Colon (tissue), 2 donors: ENCODE data around the gene TGOLN2.
"Not testable (repeated sequence)": the region's sequence is repeated elsewhere in the genome, so short reads cannot be mapped to it uniquely, and the experiment has no call there.

Experiments
- FAIRE-seq: peaks from 2 replicates; lab custom pipeline; 2012; peaks lifted over from hg19 to GRCh38; lab: Jason Lieb, UNC
- donor health status: control.
- donor health status: control.

The TGOLN2 gene

DNA sequence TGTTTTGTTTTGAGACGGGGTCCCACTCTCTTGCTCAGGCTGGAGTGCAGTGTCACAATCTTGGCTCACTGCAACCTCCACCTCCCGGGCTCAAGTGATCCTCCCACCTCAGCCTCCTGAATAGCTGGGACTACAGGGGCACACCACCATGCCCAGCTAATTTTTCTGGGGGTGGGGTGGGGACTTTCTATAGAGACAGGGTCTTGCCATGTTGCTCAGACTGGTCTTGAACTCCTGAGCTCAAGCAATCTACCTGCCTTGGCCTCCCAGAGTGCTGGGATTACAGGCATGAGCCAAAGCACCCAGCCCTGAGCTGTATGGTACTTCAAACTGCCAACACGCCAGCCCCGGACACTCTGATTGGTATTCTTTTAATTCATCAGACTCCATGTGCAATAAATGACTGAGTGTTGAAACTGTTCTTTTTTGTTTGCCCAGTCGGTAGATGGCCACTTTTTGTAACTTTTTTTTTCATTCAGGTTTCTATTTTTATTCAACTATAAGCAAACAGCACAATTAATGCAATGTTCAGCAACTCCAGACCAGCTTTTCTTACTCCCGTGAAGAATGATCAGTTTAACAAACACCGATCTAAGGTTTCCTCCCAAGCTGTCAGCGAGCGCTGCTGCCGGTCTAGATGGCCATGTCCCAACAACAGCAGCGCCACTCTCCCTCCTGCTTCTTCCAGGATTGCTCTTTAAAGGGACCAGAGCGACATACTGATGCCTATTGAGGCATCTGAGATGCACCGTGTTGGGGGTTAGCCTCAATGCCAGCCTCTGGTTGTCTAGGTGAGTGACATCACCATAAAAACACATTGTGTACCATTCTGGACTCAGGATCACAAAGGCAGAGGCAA, 12.5 kb upstream of the TGOLN2 start:
- FAIRE-seq = no peak

DNA sequence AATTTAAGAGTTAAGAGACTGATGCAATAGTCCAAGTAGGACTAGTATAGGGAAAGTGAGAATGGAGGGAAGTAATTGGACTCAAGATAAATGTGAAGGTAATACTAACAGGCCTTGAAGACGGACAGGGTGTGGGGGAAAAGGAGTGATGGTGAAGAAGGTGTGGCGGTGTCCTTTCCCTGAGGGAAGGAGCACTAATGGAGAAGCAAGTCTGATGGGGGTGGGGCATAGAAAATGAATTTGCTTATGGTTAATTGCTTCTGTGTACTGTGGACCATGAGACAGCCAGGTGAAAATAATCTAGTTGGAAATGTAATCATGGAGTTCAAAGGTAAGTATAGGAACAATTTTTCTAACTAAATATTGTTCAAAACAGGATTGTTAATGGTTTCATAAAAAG, 7.1 kb upstream of the TGOLN2 start:
- no peak for FAIRE-seq

DNA sequence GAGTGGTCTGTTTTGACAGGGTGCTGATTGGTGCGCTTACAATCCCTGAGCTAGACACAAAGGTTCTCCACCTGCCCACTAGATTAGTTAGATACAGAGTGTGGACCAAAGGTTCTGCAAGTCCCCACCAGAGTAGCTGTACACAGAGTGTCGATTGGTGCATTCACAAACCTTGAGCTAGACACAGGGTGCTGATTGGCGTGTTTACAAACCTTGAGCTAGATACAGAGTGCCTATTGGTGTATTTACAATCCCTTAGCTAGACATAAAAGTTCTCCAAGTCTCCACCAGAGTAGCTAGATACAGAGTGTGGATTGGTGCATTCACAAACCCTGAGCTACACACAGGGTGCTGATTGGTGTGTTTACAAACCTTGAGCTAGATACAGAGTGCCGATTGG, 6.1 kb upstream of the TGOLN2 start:
- FAIRE-seq = not testable (repeated sequence)

DNA sequence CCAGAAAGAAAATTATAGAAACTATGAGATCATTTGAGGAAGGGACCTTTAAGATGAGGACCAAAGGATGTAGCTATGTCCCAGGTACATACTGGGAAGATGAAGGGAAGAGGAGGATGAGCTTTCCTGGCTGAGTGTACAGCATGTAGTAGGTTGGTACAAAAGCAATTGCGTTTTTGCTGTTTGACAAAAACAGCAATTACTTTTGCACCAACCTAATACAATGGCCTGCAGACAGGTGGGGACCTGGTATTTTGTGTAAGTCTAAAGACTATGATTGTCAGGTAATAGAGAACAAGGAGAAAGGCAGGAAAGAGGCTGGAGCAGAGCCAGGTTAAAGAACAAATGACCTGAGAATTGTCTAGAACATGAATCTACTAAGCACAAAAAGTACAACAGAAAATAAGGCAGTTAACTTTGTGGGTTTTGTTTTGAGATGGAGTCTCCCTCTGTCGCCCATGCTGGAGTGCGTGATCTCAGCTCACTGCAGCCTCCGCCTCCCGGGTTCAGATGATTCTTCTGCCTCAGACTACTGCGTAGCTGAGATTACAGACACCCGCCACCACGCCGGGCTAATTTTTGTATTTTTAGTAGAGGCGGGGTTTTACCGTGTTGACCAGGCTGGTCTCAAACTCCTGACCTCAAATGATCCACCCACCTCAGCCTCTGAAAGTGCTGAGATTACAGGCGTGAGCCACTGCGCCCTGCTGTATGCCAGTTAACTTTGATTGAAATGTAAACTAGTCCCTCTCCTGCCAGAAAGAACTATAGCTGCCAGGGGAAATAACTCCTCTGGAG, 3.2 kb upstream of the TGOLN2 start:
- no peak for FAIRE-seq

DNA sequence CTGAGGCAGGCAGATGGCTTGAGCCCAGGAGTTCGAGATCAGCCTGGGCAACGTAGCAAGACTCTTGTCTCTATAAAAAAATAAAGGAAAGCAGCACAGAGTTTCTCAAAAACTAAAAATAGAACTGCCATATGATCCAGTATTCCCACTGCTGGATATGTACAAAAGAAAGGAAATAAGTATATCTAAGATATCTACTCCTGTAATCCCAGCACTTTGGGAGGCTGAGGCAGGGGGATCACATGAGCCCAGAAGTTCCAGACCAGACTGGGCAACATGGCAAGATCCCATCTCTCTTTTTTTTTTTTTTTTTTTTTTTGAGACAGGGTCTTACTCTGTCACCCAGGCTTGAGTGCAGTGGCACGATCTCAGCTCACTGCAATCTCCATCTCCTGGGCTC, 1.9 kb upstream of the TGOLN2 start:
- FAIRE-seq = not testable (repeated sequence)

DNA sequence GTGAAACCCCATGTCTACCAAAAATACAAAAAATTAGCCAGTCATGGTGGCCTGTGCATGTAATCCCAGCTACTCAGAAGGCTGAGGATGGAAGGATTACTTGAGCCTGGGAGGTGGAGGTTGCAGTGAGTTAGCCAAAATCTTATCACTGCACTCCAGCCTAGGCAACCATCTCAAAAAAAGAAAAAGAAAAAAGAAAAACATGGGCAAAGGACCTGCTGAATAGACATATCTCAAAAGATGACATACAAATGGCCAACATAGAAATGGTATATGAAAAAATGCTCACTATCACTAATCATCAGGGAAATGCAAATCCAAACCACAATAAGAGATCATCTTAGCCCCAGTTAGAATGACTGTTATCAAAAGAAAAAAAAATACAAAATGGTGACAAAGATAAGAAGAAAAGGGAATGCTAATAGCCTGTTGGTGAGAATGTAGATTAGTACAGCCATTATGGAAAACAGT, 1.4 kb upstream of the TGOLN2 start:
- FAIRE-seq = no peak

DNA sequence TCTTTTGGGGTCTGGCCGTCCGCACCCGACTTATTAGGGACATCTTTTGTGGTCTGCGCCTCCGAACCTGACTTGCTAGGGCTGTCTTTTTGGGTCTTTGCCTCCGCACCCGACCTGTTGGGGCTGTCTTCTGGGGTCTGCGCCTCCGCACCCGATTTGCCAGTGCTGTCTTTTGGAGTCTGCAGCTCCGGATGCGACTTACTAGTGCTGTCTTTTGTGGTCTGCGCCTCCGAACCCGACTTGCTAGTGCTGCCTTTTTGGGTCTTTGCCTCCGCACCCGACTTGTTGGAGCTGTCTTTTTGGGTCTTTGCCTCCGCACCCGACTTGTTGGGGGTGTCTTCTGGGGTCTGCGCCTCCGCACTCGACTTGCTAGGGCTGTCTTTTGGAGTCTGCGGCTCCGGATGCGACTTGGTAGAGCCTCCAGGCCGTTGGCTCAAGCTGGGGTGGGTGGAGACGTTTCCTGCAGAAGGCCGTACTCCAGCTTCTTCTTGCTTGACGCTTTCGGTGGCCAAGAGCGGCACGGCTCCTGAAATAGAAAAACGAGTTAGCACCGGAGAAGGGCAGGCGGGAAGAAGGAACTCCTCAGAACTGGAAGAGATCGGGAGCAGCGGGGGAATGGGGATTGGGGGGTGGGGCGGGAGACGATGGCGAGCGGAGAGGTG, 498 bp downstream of the TGOLN2 start:
- FAIRE-seq = no peak

DNA sequence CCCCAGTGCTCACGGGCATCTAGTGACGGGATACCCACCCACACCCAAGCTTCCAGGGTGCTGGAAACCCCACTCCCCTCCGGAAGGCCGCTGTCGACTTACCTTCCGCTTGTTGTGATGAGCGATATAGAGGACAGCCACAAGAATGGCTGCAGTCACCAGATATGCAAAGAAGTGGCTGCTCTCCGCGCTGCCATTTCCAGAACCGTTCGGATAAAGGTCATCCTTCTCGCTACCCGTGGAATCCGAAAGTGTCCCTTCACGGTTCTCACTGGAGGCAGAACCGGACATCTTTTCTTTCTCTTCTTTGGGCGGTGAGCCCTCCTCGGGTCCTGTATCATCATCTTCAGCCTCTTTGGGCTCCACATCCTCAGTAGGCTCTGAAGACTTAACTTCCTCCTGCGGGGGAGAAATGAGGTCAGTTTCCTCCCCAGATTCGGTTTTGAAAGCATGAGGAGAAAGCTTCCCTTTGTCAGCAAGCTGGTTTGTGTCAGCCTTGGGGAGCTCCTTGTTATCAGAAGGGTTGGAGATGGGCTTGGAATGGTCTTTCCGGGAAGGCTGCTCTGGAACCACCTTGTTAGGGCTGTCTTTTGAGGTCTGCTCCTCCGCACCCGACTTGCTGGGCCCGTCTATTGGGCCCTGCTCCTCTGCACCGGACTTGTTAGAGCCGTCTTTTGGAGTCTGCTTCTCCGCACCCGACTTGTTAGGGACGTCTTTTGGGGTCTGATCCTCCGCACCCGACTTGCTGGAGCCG, 1.2 kb downstream of the TGOLN2 start:
- no peak for FAIRE-seq

DNA sequence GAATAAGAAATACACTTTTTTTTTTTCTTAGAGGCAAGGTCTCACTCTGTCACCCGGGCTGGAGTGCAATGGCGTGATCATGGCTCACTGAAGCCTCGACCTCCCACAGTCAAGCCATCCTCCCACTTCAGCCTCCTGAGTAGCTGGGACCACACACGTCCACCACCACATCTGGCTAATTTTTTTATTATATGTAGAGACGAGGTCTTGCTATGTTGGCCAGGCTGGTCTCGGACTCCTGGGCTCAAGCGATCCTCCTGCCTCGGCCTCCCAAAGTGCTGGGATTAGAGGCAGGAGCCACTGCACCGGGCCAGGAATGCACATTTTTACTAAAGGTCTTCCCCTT, 2.4 kb downstream of the TGOLN2 start:
- no peak for FAIRE-seq

DNA sequence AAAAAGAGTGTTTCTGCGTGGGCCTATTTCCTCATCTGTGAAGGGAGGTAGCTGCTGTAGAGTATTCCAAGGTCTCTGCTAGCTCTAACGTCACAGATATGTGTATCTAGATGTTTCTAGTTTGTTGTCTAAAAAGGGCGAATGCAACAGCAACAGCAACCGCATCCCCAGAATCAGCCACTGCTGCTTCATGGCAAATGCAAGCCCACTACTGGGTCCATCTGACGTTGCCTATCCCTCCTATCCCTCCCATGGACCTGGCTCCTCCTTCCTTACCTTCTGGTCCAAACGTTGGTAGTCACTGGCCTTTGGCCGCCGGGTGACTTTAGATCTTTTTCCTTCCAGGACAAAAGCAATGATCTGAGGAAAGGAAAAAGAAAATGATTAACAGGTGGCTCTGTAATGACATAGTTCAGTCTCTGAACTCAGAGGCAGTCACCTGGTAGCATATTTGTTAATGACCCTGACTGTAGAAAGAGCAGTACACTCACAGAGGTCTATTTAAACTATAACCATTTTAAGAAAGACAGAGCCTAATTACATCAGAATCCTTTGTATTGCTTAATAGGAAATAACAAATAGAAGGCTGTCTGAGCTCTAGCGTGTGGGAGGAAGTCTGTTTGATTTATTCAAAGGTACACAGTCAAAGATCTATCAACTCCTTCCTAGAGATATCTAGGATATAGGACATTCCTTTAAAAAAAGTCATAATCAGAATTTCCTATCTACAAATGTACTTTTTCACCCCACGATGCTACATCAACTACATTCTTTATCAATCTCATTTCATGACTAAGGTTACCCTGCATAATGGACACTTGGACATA, 2.9 kb downstream of the TGOLN2 start:
- no peak for FAIRE-seq

DNA sequence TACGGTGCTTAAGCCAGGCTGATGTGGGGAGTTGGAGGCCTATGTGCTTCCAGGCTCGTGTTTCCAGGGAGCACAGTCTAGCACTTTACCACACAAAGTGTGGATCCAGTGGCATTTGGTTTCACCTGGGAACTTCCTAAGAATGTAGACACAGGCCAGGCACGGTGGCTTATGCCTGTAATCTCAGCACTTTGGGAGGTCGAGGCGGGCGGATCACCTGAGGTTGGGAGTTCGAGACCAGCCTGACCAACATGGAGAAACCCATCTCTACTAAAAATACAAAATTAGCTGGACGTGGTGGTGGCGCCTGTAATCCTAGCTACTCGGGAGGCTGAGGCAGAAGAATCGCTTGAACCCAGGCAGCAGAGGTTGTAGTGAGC, 3.8 kb downstream of the TGOLN2 start:
- FAIRE-seq = not testable (repeated sequence)

DNA sequence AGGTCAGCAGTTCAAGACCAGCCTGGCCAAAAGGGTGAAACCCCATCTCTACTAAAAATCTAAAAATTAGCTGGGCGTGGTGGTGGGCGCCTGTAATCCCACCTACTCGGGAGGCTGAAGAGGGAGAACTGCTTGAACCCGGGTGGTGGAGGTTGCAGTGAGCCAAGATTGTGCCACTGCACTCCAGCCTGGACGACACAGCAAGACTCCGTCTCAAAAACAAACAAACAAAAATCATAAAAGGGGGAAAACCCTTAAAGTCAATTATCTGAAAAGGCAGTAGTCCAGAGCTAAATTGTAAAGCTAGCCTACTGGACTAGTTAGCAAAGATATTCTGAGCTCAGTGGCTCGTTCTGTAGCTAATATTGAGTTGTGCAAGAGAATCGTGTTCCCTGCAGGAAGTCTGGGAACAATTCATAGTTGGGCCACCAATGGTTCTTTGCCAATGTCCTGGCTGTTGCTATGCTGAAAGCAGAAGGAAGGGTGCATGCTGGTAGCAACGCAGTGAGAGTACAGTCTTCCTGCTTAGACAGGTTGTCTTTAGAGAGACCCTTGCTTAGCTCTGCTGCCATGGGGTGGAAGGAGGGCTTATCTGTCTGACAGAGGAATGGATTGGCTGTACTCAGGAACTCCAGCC, 4.3 kb downstream of the TGOLN2 start:
- FAIRE-seq = no peak

DNA sequence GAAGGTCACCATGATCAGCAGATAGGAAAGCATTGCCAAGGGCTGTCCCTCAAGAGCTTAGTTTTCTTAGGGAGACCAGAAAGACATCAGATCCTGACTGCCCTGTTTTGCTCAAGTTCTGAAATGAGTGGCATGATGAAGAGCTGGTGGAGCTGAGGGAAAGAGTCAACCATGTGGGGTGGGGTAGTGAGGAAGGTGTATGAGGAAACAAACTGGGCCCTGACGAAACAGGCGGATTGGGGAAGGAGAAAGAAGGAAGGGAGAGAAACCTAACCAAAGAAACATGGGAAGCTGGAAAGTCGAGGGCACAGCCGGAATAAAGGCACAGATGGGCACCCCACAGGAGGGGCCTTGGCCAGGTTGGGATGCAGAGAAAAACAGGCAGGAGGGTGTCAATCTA, 8.0 kb downstream of the TGOLN2 start:
- FAIRE-seq = no peak

DNA sequence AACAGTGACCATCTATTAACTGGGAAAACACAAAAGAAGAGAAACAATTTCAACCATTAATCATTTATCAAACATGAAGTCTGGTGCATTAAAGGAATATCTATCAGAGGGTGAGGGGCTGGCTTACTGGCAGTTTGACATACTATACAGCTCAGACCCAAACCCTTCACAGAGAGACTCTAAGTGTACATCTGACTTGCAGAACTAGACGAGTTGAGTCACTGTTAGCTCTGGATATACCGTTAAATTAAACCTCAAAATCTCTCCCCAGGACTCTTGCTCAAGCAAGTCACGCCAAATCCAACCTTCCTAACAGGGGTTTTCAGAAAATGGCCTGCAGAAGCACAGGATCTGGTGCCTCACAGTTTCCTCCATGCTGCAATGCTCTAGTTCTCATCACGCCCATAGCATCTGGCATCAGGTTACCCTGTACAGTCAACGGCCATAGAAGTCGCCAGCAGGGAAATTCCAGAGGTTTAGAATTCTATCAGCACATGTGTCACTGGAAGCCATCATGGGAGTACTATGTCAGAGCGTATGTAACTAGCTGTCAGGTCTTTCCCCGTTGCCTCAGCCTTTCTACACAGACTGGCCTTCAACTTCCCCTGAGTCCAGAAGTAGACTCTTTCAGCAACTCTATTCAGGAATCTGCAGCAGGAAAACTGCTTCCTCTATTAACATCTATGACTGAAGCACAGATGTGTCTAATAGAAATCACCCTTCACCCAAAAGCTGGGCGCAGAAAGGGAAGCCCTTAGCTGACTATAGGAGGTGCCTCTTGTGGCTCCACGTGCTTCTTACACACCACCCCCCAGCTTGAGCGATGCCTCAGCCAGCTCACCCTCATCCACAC, 9.3 kb downstream of the TGOLN2 start:
- no peak for FAIRE-seq

DNA sequence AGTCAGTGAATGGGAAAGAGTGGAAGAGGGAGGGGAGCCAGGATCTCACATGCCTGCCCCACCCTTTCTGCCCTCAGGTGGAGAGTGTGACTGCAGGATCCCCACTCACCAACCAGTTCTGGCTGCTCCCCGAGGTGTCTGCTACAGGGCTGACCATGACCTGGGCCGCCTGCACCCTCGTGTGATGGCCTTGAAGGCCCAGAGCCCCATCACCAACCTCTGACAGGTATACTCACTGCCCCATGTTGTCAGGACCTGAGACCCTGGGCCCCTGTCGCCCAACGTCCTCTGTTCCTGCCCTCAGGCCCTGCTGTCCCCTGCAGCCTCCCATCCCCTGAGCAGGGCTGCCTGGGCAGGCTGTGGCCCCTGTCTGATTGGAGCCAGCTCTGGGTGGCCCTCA, 11.9 kb downstream of the TGOLN2 start:
- not testable (repeated sequence) for FAIRE-seq

DNA sequence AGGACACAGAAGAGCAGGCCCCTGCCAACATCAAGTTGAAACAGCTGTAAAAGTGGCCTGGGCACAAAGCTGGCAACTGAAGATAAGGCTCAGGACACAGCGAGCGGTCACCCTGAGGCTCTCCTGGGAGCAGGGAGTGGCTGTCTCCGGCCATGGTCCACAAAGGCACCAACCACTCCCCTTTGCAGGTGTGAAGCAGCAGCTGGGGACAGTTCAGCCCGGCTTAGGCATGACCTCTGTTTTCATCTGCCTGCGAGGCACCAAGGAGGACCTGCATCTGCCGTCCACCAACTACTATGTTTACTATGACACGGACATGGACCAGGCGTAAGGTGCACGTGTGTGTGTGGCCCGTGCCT, 12.9 kb downstream of the TGOLN2 start:
- no peak for FAIRE-seq

DNA sequence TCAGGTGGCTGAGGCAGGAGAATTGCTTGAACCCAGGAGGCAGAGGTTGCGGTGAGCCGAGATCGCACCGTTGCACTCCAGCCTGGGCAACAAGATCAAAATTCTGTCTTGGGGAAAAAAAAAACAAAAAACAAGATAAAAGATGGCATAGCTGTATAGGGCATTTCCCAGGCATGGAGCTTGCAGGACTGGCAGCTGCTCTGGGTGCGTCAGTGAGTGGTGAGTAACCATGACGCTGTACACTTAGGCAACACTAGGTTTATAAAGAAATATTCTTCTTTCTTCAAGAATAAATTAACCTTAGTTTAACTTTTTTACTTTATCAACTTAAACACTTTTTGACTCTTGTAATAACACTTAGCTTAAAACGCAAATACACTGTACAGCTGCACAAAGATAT, 15.4 kb downstream of the TGOLN2 start:
- FAIRE-seq = no peak

DNA sequence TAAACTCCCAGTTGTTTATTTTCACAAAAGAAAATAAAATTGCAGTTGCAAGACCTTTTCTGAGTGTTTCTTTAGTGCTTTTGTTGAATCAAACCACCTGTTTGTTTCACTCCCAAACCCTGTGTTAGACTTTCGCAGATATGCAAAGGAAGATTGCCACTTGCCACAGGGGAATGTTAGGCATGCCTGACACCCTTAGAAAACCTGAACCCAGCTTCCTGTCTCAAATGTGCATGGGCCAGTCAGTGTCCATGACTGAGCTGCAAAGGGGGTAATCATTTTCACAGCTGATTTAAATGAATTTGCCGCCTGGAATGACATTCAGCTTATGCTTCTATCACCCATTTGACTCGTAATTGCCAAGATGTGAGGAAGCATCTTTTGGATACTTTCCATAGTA, 17.5 kb downstream of the TGOLN2 start:
- no peak for FAIRE-seq

DNA sequence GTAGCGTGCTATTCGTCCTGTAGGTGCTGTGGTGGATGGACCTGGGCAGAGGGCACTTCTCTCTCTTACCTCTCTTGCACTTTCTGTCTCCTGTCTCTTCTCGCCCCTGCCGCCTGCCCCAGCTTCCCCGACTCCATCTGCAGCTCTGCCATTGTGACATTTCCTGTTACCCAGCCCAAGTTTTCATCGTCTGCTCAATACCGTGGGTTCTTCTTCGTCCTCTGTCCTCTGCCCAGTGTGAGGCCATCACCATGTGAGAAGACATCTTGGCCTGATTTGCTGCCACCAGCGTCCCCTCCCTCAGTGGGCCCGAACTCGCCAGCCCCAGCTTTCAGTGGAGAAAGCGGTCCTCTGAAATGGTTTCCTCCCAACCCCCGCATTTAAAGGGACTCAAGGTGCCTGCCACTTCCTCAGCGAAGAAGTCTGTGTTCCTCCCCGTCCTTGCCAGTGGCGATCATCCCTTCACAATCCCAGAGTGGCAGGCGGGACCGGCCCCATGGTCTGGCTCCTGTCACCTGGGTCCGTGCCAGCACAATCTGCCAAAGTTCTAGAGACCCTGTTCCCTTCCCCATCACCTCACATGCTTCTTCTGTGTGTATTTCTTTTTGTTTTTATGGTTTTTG, 18.0 kb downstream of the TGOLN2 start:
- FAIRE-seq = no peak
